HFFc6 (cell line): ENCODE data around the gene ALX4. TPM values are rescaled to one million over a fixed set of nuclear protein-coding genes. Genes with fewer than 3 reads are reported as not detected.
A peak's percentile ranks its signal among the peaks of the same experiment; 100 is the strongest.

ENCODE experiments used
- DNase-seq: peaks from one replicate; pipeline ENCODE4 v3.0.0-alpha.2; 2018
- H3K27ac Mint-ChIP-seq: 2 replicates; pipeline ENCODE4 v1.8.0; 2020; ENCODE audit warnings: mild to moderate bottlenecking, mixed read lengths
- H3K27me3 Mint-ChIP-seq: 2 replicates; pipeline ENCODE4 v1.8.0; 2021; ENCODE audit warnings: mild to moderate bottlenecking, moderate library complexity, mixed read lengths; ENCODE audit not compliant: insufficient read depth
- H3K36me3 Mint-ChIP-seq: 2 replicates; pipeline ENCODE4 v1.8.0; 2021; ENCODE audit warnings: low read depth, mixed read lengths
- H3K4me1 Mint-ChIP-seq: 2 replicates; pipeline ENCODE4 v1.8.0; 2020; ENCODE audit warnings: low read depth, mixed read lengths
- H3K4me3 Mint-ChIP-seq: 2 replicates; pipeline ENCODE4 v1.8.0; 2020; ENCODE audit warnings: mild to moderate bottlenecking, moderate library complexity, mixed read lengths
- H3K9me3 Mint-ChIP-seq: 2 replicates; pipeline ENCODE4 v1.8.0; 2020; ENCODE audit warnings: mild to moderate bottlenecking, mixed read lengths
- CTCF ChIP-seq: fragments of 200-600 bp; sonication (generic); IDR thresholded peaks from 2 replicates; pipeline ENCODE4 v1.5.0; 2021; ENCODE audit warnings: antibody characterized with exemption, mild to moderate bottlenecking
- total RNA-seq, 6 experiments: library from RNA; stranded (reverse); fragmentation: NEBNext Ultra II Directional; extraction: Animal tissue kit (Norgen Biotek cat#: 25700); gene quantifications; 2 replicates in 1 of 6; 3 replicates in 5 of 6; pipeline ENCODE4 v1.2.3, GENCODE V29; 2021

Gene ALX4
- total RNA-seq, 6 experiments from 2014 or later, result 0.02 to 0.13 (median 0.06) TPM

GRCh38 chr11:44224867-44225501 is 85.0 kb downstream of the ALX4 start:
- H3K36me3 Mint-ChIP-seq, result no peaks in the 10 kb centered on the region; the same call in 1 of the 2 replicates
- H3K4me3 Mint-ChIP-seq, result no peak overlapping the region
- H3K27me3 Mint-ChIP-seq, result no peaks in the 10 kb centered on the region; the same call in none of the 2 replicates
- no peak for TF ChIP-seq CTCF
- H3K27ac Mint-ChIP-seq, result no peak overlapping the region
- peaks cover 72% of the 10 kb centered on the region for H3K4me1 Mint-ChIP-seq
- no peak for DNase-seq
- no peaks in the 10 kb centered on the region for H3K9me3 Mint-ChIP-seq

DNA sequence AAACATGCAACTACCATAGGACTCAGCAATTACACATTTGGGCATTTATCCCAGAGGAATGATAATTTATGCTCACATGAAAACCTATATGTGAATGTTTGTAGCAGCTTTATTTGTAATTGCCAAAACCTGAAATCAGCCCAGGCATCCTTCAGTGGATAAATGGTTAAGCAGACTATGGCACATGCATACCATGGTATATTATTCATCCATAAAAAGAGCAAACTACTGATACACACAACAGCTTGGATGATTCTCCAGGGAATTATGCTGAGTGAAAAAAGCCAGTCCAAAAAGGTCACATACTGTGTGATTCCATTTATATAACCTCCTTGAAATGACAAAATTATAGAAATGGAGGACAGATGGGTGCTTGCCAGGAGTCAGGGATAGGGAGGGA is 86.7 kb downstream of the ALX4 start:
- peak overlapping the region; percentile 36; the same call in 1 of the 2 replicates for H3K4me3 Mint-ChIP-seq
- no peaks in the 10 kb centered on the region; the same call in 1 of the 2 replicates for H3K36me3 Mint-ChIP-seq
- no peaks in the 10 kb centered on the region for H3K9me3 Mint-ChIP-seq
- no peaks in the 10 kb centered on the region; the same call in none of the 2 replicates for H3K27me3 Mint-ChIP-seq
- peak overlapping the region; percentile 69 for H3K27ac Mint-ChIP-seq
- TF ChIP-seq CTCF, result no peak
- DNase-seq, result peak; percentile 64
- peaks cover 60% of the 10 kb centered on the region for H3K4me1 Mint-ChIP-seq

- no peaks in the 10 kb centered on the region for H3K36me3 Mint-ChIP-seq
- no peaks in the 10 kb centered on the region; the same call in none of the 2 replicates for H3K27me3 Mint-ChIP-seq
- H3K27ac Mint-ChIP-seq, result no peak overlapping the region
- H3K4me1 Mint-ChIP-seq, result peaks cover 58% of the 10 kb centered on the region
- no peaks in the 10 kb centered on the region for H3K9me3 Mint-ChIP-seq
- H3K4me3 Mint-ChIP-seq, result no peak overlapping the region
- no peak for TF ChIP-seq CTCF
- DNase-seq, result no peak
Measured at GRCh38 chr11:44221992-44222391, 87.9 kb downstream of the ALX4 start.

DNA sequence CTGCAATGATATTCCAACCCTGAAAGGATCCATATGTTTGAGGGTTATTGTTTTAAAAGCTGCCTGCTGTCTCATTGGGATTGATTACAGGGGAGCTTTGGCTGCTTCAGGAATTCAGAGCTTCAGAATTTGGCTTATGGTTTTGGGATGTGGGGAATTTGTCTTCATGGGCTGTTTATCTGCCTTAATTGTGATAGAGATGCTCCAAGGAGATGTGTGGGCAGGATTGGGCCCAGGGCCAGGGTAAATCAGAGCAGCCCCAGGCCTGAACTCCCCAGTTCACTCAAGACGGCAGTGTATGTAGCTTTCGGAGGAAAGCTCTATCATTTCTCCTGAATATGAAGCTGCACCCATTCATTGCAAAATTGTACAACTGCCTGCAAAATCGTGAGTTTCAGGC is 88.5 kb downstream of the ALX4 start:
- no peak for TF ChIP-seq CTCF
- H3K27me3 Mint-ChIP-seq, result no peaks in the 10 kb centered on the region; the same call in none of the 2 replicates
- H3K9me3 Mint-ChIP-seq, result no peaks in the 10 kb centered on the region
- H3K4me1 Mint-ChIP-seq, result peaks cover 58% of the 10 kb centered on the region
- DNase-seq, result no peak
- H3K36me3 Mint-ChIP-seq, result no peaks in the 10 kb centered on the region
- no peak overlapping the region for H3K4me3 Mint-ChIP-seq
- H3K27ac Mint-ChIP-seq, result no peak overlapping the region

- Mint-ChIP-seq H3K27ac (no peak overlapping the region; the same call in 1 of the 2 replicates), H3K9me3 (no peaks in the 10 kb centered on the region), H3K4me1 (peaks cover 56% of the 10 kb centered on the region), H3K36me3 (no peaks in the 10 kb centered on the region), H3K27me3 (no peaks in the 10 kb centered on the region; the same call in none of the 2 replicates), H3K4me3 (no peak overlapping the region)
- TF ChIP-seq CTCF, result no peak
- peak; percentile 2 for DNase-seq
Measured at GRCh38 chr11:44219830-44220796, 89.8 kb downstream of the ALX4 start.
